Fibroblast of skin of right biceps (primary cell): ENCODE measurements around the gene LEPROT.

ENCODE experiments used
- DNase-seq: peaks from one replicate; pipeline ENCODE4 v3.0.0-alpha.2; 2013

Gene LEPROT

DNA sequence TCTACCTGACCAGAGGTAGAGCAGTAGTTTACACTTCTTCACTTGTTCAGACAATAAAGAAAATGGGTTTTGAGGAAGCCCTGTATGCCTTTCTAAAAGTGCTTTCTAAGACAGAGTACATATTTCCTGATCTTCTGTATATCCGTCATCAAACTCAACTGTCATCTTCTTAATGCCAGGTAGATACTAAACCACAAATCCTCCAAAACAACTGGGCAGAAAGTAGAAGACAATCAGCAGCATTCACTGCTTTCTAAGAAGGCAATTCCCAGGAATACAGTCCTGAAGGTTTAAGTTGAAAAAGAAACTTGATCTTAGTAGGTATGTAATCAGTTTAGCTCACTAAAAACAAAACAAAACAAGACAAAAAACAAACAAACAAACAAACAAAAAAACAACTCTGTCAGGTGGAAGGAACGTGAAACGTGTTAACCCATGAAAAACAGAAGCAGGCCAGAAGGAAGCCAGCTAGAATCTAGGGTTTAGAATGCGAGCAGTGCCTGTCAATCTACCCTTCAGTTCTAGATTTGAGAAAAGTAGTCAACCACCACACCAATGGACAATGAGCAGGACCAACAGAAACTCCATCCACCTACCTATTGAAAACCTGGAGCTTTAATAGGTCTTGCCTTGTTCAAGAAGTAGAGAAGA, 59.2 kb downstream of the LEPROT start:
- DNase-seq: no peak

DNA sequence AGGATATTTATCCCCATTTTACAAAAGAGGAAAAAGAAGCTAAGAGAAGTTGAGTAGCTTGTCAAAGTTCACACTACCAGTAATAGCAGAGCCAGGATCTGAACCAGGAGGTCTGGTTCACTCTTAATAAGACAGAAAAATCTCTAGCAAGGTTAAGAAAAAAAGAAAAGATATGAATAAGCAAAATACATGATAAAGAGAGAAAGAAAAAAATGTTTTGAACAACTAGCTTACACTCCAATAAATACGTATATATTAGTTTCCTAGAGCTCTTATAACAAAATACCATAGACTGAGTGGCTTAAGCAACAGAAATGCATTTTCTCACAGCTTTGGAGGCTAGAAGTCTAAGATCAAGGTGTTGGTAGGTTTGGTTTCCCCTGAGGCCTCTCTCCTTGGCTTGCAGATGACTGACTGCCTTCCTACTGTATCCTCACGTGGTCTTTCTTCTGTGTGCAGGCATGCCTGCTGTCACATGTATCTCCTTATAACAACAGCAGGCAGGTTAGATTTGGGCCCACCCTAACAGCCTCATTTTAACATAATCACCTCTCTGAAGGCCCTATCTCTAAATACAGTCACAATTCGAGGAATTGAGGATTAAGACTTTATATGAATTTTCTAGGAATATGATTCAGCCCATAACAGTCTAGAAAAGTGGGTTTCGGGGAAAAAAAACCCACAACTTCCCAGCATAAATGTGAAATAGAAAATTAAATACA, 60.4 kb downstream of the LEPROT start:
- DNase-seq: no peak

DNA sequence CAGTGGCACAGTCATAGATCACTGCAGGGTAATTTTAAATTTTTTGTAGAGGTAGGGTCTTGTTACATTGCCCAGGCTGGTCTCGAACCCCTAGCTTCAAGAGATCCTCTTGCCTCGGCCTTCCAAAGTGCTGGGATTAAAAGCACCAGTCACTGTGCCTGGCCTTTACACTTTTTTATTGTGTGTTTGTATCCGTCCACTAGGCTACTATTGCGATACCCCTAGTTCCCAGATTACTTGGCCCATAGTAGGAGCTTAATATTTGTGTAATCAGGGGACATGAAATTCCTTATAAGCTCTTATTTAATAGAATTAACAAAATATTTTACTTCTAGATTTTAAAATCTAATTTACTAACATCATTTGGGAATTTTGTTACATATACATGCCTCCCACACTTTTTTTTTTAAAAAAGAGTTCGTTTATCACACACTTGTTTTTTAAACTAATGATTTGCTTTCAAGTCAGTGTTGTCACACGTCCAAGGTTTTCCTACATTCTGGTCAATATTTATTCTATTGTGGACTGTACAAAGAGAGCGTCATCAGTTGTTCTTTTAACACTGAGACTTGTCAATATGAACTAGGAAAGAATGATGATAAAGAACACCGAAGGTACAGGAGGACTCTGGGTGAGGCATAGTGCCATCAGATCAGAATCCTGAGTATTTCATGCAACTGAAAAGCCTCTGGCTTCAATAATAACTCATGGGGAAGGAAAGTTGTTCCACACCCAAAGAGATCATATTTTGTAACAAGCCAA, 63.7 kb downstream of the LEPROT start:
- DNase-seq: no peak
